Measurements from ENCODE around the gene MAS1L.

Gene MAS1L

GRCh38 chr6:29490055-29490454, 2.3 kb upstream of the MAS1L start:
- TF ChIP-seq, protein P1, sequence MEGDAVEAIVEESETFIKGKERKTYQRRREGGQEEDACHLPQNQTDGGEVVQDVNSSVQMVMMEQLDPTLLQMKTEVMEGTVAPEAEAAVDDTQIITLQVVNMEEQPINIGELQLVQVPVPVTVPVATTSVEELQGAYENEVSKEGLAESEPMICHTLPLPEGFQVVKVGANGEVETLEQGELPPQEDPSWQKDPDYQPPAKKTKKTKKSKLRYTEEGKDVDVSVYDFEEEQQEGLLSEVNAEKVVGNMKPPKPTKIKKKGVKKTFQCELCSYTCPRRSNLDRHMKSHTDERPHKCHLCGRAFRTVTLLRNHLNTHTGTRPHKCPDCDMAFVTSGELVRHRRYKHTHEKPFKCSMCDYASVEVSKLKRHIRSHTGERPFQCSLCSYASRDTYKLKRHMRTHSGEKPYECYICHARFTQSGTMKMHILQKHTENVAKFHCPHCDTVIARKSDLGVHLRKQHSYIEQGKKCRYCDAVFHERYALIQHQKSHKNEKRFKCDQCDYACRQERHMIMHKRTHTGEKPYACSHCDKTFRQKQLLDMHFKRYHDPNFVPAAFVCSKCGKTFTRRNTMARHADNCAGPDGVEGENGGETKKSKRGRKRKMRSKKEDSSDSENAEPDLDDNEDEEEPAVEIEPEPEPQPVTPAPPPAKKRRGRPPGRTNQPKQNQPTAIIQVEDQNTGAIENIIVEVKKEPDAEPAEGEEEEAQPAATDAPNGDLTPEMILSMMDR (conservative IDR thresholded peaks at IDR 0.05; ENCODE audit: control insufficient read depth, insufficient read depth, low read depth, low read length) = no peak
- H3K4me3 ChIP-seq (ENCODE audit: control insufficient read depth, low read depth, low read length) = no peak overlapping the region
- no peak for DNase-seq (ENCODE audit: low read depth)

DNA sequence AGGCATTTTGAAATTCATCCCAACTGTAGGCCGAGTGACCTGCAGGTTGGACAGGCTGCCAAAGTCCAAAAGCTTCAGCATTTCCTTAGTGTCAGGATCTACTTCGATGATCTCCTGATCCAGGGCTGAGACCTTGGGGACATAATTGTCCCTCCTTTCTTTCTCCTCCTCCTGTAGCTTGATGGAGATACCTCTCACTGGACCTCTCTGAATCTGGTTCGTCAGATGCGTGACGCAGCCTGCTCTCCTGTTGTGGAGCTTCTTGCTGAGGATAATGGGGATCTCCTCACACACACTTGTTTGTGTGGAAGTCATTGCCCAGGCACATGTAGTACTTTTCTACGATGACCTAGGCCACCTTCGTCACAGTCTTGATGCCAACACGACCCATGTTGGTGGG, 1.5 kb upstream of the MAS1L start:
- DNase-seq (ENCODE audit: low read depth) = no peak
- TF ChIP-seq, protein P1 (conservative IDR thresholded peaks at IDR 0.05; ENCODE audit: control insufficient read depth, insufficient read depth, low read depth, low read length) = no peak
- H3K4me3 ChIP-seq (ENCODE audit: control insufficient read depth, low read depth, low read length) = no peak overlapping the region

DNA sequence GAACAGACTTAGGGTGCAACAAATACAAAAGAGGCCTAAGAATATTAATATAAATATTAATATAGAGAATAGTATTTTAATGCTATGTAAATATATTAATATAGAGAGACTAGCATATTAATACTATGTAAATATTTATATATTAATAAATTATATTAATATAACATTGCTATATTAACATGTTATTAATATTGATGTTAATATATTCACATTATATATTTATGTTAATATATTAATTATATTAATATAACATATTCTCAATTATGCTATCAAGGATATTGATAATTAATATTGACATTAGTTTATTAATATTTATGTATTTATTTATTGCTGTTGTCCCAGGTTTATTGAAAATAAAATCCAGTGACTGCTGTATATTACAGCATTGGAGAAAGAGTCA, 1.1 kb upstream of the MAS1L start:
- TF ChIP-seq, protein P1 (conservative IDR thresholded peaks at IDR 0.05; ENCODE audit: control insufficient read depth, insufficient read depth, low read depth, low read length) = no peak
- H3K4me3 ChIP-seq (ENCODE audit: control insufficient read depth, low read depth, low read length) = no peak overlapping the region
- DNase-seq (ENCODE audit: low read depth) = no peak

GRCh38 chr6:29487131-29487530, 625 bp downstream of the MAS1L start:
- no peak for DNase-seq (ENCODE audit: low read depth)
- TF ChIP-seq, protein P1 (conservative IDR thresholded peaks at IDR 0.05; ENCODE audit: control insufficient read depth, insufficient read depth, low read depth, low read length) = no peak

GRCh38 chr6:29486577-29486976, 1.2 kb downstream of the MAS1L start:
- DNase-seq (ENCODE audit: low read depth) = no peak
- TF ChIP-seq, protein P1 (conservative IDR thresholded peaks at IDR 0.05; ENCODE audit: control insufficient read depth, insufficient read depth, low read depth, low read length) = no peak
- no peak overlapping the region for H3K4me3 ChIP-seq (ENCODE audit: control insufficient read depth, low read depth, low read length)

More at GRCh38 chr6:29487131-29487530, 625 bp downstream of the MAS1L start:
- no peak overlapping the region for H3K4me3 ChIP-seq (ENCODE audit: control insufficient read depth, low read depth, low read length)

GRCh38 chr6:29483735-29484134, 4.0 kb downstream of the MAS1L start:
- DNase-seq (ENCODE audit: low read depth) = no peak
- H3K4me3 ChIP-seq (ENCODE audit: control insufficient read depth, low read depth, low read length) = no peak overlapping the region
- TF ChIP-seq, protein P1 (conservative IDR thresholded peaks at IDR 0.05; ENCODE audit: control insufficient read depth, insufficient read depth, low read depth, low read length) = no peak

DNA sequence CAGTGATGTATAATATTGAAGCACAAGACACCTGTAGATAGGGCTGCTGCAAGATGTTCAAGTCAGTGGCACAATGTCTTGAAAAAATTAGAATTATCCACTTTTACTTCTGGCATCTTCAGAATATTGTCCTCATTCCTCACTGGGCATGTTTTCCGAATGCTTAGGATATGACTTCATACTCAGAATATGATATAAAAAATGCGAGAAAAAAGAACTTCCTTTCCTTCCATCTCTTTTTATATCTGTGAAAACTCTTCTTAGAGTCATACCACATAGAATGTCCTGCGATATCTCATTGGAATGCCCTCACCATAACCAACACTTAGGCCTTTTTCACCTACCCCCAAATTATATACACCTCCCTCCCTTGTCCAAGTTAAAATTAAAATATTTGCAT, 4.6 kb downstream of the MAS1L start:
- no peak for DNase-seq (ENCODE audit: low read depth)
- no peak overlapping the region for H3K4me3 ChIP-seq (ENCODE audit: control insufficient read depth, low read depth, low read length)
- TF ChIP-seq, protein P1 (conservative IDR thresholded peaks at IDR 0.05; ENCODE audit: control insufficient read depth, insufficient read depth, low read depth, low read length) = no peak
